GM19452 (cell line): ENCODE measurements around the gene GAGE2A.
"Not testable (repeated sequence)": the region's sequence is repeated elsewhere in the genome, so short reads cannot be mapped to it uniquely, and the experiment has no call there.

Experiments used
- ATAC-seq: cut with Tn5 transposase; IDR thresholded peaks from one replicate; pipeline ENCODE4 v1.9.1; 2021; ENCODE audit not compliant: unreplicated experiment

The GAGE2A gene, protein sequence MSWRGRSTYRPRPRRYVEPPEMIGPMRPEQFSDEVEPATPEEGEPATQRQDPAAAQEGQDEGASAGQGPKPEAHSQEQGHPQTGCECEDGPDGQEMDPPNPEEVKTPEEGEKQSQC

DNA sequence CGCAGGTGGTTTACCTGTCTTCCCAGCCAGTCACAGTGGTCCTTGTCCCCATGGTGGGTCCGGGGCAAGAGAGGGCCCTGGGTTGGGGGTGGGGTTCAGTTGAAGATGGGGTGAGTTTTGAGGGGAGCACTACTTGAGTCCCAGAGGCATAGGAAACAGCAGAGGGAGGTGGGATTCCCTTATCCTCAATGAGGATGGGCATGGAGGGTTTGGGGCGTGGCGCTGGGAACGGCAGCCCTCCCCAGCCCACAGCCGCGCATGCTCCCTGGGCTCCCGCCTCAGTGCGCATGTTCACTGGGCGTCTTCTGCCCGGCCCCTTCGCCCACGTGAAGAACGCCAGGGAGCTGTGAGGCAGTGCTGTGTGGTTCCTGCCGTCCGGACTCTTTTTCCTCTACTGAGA lies at the start of gene GAGE2A:
Gene GAGE2A, plus strand, starts transcription at position 301 of the 400 bp plus-strand sequence. CDS start 1,155 bp downstream, outside the sequence.
- ATAC-seq, result not testable (repeated sequence)

DNA sequence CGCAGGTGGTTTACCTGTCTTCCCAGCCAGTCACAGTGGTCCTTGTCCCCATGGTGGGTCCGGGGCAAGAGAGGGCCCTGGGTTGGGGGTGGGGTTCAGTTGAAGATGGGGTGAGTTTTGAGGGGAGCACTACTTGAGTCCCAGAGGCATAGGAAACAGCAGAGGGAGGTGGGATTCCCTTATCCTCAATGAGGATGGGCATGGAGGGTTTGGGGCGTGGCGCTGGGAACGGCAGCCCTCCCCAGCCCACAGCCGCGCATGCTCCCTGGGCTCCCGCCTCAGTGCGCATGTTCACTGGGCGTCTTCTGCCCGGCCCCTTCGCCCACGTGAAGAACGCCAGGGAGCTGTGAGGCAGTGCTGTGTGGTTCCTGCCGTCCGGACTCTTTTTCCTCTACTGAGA lies 47.9 kb upstream of the GAGE2A start, which contains the start of gene GAGE12D:
Gene GAGE12D, plus strand, starts transcription at position 301 of the 400 bp plus-strand sequence. CDS start 1,155 bp downstream, outside the sequence.
- not testable (repeated sequence) for ATAC-seq

DNA sequence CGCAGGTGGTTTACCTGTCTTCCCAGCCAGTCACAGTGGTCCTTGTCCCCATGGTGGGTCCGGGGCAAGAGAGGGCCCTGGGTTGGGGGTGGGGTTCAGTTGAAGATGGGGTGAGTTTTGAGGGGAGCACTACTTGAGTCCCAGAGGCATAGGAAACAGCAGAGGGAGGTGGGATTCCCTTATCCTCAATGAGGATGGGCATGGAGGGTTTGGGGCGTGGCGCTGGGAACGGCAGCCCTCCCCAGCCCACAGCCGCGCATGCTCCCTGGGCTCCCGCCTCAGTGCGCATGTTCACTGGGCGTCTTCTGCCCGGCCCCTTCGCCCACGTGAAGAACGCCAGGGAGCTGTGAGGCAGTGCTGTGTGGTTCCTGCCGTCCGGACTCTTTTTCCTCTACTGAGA lies 38.3 kb upstream of the GAGE2A start, which contains the start of gene GAGE12E:
Gene GAGE12E, plus strand, starts transcription at position 301 of the 400 bp plus-strand sequence. CDS start 1,155 bp downstream, outside the sequence.
- not testable (repeated sequence) for ATAC-seq

DNA sequence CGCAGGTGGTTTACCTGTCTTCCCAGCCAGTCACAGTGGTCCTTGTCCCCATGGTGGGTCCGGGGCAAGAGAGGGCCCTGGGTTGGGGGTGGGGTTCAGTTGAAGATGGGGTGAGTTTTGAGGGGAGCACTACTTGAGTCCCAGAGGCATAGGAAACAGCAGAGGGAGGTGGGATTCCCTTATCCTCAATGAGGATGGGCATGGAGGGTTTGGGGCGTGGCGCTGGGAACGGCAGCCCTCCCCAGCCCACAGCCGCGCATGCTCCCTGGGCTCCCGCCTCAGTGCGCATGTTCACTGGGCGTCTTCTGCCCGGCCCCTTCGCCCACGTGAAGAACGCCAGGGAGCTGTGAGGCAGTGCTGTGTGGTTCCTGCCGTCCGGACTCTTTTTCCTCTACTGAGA lies 28.8 kb upstream of the GAGE2A start, which contains the start of gene GAGE12F:
Gene GAGE12F, plus strand, starts transcription at position 301 of the 400 bp plus-strand sequence. CDS start 1,155 bp downstream, outside the sequence.
- ATAC-seq, result not testable (repeated sequence)

DNA sequence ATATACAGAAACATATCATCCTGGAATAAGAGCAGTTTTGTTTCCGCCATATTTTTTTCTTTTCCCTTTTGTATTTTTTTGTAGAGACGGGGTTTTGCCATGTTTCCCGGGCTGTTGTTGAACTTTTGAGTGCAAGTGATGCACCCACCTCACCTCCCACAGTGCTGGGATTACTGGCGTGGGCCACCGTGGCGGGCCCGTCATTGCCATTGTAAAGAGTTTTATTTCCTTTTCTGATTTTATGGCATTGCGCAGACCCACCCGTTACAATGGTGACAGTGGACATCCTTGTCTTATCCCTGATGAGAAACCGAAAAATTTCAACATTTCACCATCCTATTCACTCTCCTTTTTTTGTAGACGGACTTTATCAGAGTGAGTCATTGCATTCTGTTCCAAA lies 20.6 kb upstream of the GAGE2A start:
- ATAC-seq, result not testable (repeated sequence)

DNA sequence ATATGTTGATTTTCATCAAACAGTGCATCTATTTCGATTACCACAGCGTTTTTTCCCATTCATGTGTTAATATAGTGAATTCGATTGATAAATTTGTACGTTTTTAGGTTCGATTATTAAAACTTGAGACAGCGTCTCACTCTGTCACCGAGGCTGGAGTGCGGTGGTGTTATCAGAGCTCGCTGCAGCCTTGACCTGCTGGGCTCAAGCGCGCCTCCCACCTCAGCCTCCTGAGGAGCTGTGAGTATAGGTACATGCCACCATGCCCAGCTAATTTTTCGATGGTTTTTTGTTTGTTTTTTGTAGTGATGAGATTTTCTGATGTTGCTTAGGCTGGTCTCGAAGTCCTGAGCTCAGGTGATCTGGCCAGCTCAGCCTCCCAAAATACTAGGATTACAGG lies 20.1 kb upstream of the GAGE2A start:
- not testable (repeated sequence) for ATAC-seq

DNA sequence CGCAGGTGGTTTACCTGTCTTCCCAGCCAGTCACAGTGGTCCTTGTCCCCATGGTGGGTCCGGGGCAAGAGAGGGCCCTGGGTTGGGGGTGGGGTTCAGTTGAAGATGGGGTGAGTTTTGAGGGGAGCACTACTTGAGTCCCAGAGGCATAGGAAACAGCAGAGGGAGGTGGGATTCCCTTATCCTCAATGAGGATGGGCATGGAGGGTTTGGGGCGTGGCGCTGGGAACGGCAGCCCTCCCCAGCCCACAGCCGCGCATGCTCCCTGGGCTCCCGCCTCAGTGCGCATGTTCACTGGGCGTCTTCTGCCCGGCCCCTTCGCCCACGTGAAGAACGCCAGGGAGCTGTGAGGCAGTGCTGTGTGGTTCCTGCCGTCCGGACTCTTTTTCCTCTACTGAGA lies 19.2 kb upstream of the GAGE2A start, which contains the start of gene GAGE12G:
Gene GAGE12G, plus strand, starts transcription at position 301 of the 400 bp plus-strand sequence. CDS start 1,155 bp downstream, outside the sequence.
- not testable (repeated sequence) for ATAC-seq

DNA sequence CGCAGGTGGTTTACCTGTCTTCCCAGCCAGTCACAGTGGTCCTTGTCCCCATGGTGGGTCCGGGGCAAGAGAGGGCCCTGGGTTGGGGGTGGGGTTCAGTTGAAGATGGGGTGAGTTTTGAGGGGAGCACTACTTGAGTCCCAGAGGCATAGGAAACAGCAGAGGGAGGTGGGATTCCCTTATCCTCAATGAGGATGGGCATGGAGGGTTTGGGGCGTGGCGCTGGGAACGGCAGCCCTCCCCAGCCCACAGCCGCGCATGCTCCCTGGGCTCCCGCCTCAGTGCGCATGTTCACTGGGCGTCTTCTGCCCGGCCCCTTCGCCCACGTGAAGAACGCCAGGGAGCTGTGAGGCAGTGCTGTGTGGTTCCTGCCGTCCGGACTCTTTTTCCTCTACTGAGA lies 9.6 kb upstream of the GAGE2A start, which contains the start of gene GAGE12H:
Gene GAGE12H, plus strand, starts transcription at position 301 of the 400 bp plus-strand sequence. CDS start 1,155 bp downstream, outside the sequence.
- ATAC-seq, result not testable (repeated sequence)

DNA sequence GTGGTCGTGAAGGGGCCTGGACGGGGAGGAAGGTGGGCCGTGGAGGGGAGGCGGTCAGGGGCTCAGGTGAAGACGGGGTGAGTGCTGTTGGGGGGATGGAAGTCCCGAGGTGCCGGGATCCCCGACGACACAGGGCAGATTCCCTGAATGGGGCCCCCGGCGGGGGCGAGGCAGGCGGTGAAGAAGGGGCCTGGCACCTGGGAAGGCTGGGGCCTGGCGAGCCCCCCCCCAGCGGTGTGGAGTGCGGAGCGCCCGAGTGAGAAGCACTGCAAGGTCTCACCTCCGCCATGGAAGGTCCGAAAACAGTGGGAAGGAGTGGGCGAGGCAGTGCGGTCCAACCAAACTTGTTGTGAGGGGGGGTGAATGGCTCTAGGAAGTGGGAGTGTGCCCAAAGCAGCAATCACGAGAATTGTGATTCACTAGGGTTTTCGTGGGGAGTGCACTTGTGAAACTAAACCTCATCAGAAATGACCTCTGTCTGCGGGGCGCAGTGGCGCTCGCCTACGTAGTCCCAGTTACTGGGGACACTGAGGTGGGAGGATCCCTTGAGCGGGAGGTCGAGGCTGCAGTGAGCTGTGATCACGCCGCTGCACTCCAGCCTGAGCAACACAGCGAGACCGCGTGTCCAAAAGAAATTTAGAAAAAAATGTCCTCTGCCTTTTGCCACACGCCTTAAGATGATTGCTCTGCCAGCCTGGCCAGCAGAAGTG lies 628 bp downstream of the GAGE2A start:
- ATAC-seq, result not testable (repeated sequence)

DNA sequence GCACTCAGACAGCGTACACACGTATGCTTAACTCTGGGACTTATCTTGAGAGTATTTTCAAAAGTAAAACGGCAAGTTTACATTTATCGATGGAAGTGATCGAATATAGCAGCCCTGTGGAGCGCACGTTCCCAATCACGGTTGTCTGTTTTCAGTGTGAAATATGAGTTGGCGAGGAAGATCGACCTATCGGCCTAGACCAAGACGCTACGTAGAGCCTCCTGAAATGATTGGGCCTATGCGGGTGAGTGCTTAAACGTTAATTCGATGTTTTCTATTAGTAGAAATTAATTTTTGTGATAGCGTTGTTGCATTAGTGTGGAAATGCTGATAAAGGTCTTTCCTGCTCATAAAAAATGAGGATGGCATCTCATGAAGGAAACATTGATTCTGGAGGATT lies 1.2 kb downstream of the GAGE2A start:
- not testable (repeated sequence) for ATAC-seq

DNA sequence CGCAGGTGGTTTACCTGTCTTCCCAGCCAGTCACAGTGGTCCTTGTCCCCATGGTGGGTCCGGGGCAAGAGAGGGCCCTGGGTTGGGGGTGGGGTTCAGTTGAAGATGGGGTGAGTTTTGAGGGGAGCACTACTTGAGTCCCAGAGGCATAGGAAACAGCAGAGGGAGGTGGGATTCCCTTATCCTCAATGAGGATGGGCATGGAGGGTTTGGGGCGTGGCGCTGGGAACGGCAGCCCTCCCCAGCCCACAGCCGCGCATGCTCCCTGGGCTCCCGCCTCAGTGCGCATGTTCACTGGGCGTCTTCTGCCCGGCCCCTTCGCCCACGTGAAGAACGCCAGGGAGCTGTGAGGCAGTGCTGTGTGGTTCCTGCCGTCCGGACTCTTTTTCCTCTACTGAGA lies 9.4 kb downstream of the GAGE2A start, which contains the start of gene GAGE1:
Gene GAGE1, plus strand, starts transcription at position 301 of the 400 bp plus-strand sequence. CDS start 1,155 bp downstream, outside the sequence.
- not testable (repeated sequence) for ATAC-seq

DNA sequence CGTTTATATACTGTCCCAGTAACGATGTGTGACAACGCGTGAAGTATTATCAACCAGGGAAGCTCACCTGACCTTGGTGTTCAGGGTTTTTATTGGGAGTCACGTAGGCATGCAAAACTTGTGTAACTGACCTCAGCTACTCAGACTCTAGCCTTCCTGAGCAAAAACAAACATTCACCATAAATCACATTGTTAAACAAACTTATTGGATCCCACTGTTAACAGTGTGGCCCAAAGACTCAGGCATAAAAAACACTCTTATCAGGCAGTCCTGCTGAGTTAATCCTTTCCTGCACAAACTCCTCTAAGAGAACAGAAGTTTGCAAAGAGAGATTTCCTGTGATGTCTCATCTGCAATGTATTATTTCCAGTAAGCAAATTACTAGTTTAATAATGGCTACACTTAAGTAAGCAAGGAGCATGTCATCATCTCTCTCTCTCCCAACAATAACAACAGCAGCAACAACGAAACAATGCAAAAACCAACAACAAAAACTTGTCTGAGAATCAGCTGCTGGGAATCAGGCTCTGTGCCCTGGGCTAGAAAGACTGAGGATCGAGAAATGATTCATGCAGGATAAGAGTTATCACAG lies 21.5 kb downstream of the GAGE2A start:
- ATAC-seq, result no peak

DNA sequence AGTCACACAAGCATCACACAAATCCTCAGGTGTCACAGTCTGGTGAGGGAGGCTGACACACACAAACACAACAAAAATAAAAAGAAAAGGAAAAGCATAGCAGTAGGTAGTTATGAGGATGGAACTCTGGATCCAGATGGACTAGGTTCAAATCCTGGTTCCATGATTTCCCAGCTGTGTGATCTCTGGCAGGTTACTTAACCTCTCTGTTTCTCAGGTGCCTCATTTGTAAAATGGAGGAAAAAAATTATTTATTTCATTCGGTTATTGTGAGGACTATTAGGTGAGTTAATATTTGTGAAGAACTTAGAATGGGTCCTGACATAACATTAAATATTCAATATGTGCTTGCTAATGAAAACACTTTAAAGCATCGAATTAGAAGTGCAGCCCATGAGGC lies 29.3 kb downstream of the GAGE2A start:
- no peak for ATAC-seq

DNA sequence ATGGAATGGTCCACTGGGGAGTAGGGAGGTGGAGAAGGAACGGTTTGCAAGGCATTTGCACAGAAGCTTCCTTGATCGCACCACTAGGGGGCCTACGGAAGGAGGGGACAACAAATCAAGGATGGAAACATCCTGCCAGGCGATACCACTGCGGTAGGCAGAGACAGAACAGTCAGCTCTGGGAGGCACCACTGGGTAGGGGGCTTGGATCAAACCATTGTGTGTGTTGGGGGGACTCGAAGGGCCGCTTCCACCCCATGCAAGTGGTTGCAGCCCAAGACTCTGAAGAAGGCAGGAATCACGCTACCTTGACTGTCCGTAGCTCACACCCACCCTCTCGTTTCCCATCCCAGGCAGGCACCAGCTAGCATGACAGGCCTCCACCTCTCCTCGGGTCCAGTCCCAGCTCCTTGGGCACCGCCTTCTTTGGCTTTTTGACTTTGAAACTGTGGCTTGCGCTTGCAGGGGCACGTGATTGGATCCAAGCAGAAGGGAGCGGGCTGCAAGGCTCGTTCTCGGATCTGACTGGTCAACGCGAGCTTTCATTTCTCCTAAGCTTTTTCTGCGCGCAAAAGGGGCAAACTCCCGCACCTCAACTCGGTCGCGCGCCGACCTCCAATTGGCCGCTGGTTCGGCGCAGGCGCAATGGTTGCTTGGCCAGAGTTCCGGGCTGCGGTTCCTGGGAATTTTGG lies 37.9 kb downstream of the GAGE2A start:
- ATAC-seq, result no peak

DNA sequence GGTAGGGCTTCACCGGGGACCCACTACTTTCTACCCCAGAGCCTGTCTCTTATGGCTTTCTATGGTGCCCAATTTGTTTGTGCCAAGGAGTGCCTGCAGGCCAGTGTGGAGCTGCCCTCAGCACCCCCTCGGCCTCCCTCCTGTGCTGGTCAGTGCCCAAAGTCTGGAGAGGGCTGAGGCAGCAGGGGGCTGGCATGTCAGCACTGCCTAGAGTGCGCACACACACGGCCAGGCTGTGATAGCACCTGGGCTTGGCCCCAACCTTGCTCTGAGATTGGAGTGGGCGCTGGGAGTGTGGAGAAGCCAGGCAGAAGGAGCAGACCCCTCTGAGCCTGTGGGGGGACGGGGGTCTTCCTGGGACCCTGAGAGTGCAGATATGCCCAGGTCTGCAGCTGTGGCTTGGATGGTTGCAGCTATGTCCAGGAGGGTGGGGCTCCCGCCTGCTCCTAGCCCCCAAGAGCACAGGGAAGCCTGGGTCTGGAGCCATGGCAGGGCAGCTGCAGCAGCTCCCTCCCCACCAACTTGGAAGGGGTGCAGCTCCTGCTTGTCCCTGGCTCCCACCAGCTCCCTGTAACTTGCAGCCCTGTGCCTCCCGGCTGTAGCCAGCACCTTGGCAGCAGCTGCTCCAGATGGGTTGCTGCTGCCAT lies 55.8 kb downstream of the GAGE2A start:
- no peak for ATAC-seq
